Measurements from ENCODE around the gene VWC2. TPM values are rescaled to one million over a fixed set of nuclear protein-coding genes. Genes with fewer than 3 reads are reported as not detected.

VWC2 gene
- total RNA-seq, 1 donor from 2014 or later: not detected

GRCh38 chr7:49803812-49804211 is 30.4 kb downstream of the VWC2 start:
- no peak overlapping the region for H3K27ac Mint-ChIP-seq (ENCODE audit: unreplicated experiment)
- H3K4me1 Mint-ChIP-seq (ENCODE audit: unreplicated experiment): no peaks in the 10 kb centered on the region
- H3K36me3 Mint-ChIP-seq (ENCODE audit: unreplicated experiment): no peaks in the 10 kb centered on the region
- H3K9me3 Mint-ChIP-seq (ENCODE audit: unreplicated experiment): no peaks in the 10 kb centered on the region
- no peak overlapping the region for H3K4me3 Mint-ChIP-seq (ENCODE audit: unreplicated experiment)
- DNase-seq (ENCODE audit: extremely low spot score, unreplicated experiment): no peak
- no peak for TF ChIP-seq CTCF (IDR thresholded peaks at IDR 0.05)
- H3K27me3 Mint-ChIP-seq (ENCODE audit: unreplicated experiment): no peaks in the 10 kb centered on the region

- Mint-ChIP-seq H3K4me1 (ENCODE audit: unreplicated experiment) (no peaks in the 10 kb centered on the region), H3K27ac (ENCODE audit: unreplicated experiment) (no peak overlapping the region), H3K36me3 (ENCODE audit: unreplicated experiment) (no peaks in the 10 kb centered on the region), H3K27me3 (ENCODE audit: unreplicated experiment) (no peaks in the 10 kb centered on the region), H3K4me3 (ENCODE audit: unreplicated experiment) (no peak overlapping the region), H3K9me3 (ENCODE audit: unreplicated experiment) (no peaks in the 10 kb centered on the region)
- no peak for DNase-seq (ENCODE audit: extremely low spot score, unreplicated experiment)
- no peak for TF ChIP-seq CTCF (IDR thresholded peaks at IDR 0.05)
Observed at GRCh38 chr7:49805371-49806007, 32.1 kb downstream of the VWC2 start.

- Mint-ChIP-seq H3K27ac (ENCODE audit: unreplicated experiment) (no peak overlapping the region), H3K36me3 (ENCODE audit: unreplicated experiment) (no peaks in the 10 kb centered on the region), H3K27me3 (ENCODE audit: unreplicated experiment) (no peaks in the 10 kb centered on the region), H3K4me1 (ENCODE audit: unreplicated experiment) (no peaks in the 10 kb centered on the region), H3K4me3 (ENCODE audit: unreplicated experiment) (no peak overlapping the region), H3K9me3 (ENCODE audit: unreplicated experiment) (no peaks in the 10 kb centered on the region)
- DNase-seq (ENCODE audit: extremely low spot score, unreplicated experiment): no peak
- TF ChIP-seq CTCF (IDR thresholded peaks at IDR 0.05): no peak
Observed at GRCh38 chr7:49812534-49812933, 39.1 kb downstream of the VWC2 start.

- H3K4me3 Mint-ChIP-seq (ENCODE audit: unreplicated experiment): no peak overlapping the region
- H3K27ac Mint-ChIP-seq (ENCODE audit: unreplicated experiment): no peak overlapping the region
- no peaks in the 10 kb centered on the region for H3K4me1 Mint-ChIP-seq (ENCODE audit: unreplicated experiment)
- H3K36me3 Mint-ChIP-seq (ENCODE audit: unreplicated experiment): no peaks in the 10 kb centered on the region
- no peaks in the 10 kb centered on the region for H3K9me3 Mint-ChIP-seq (ENCODE audit: unreplicated experiment)
- no peaks in the 10 kb centered on the region for H3K27me3 Mint-ChIP-seq (ENCODE audit: unreplicated experiment)
- no peak for TF ChIP-seq CTCF (IDR thresholded peaks at IDR 0.05)
- no peak for DNase-seq (ENCODE audit: extremely low spot score, unreplicated experiment)
Observed at GRCh38 chr7:49817279-49817678, 43.8 kb downstream of the VWC2 start.

- no peaks in the 10 kb centered on the region for H3K27me3 Mint-ChIP-seq (ENCODE audit: unreplicated experiment)
- no peak for TF ChIP-seq CTCF (IDR thresholded peaks at IDR 0.05)
- H3K27ac Mint-ChIP-seq (ENCODE audit: unreplicated experiment): no peak overlapping the region
- H3K36me3 Mint-ChIP-seq (ENCODE audit: unreplicated experiment): no peaks in the 10 kb centered on the region
- no peak overlapping the region for H3K4me3 Mint-ChIP-seq (ENCODE audit: unreplicated experiment)
- no peaks in the 10 kb centered on the region for H3K9me3 Mint-ChIP-seq (ENCODE audit: unreplicated experiment)
- no peak for DNase-seq (ENCODE audit: extremely low spot score, unreplicated experiment)
- H3K4me1 Mint-ChIP-seq (ENCODE audit: unreplicated experiment): no peaks in the 10 kb centered on the region
Observed at GRCh38 chr7:49821181-49821580, 47.7 kb downstream of the VWC2 start.

Measured in osteocyte (in vitro differentiated cells).